ENCODE measurements around the gene PLEK. TPM values are rescaled to one million over a fixed set of nuclear protein-coding genes. Genes with fewer than 3 reads are reported as not detected.

The PLEK gene
- total and polyA plus RNA-seq, 2 of the 13 experiments (the other 11 are each of a cell fraction or from before 2014, with no cell fraction given), result not detected

GRCh38 chr2:68379184-68379708, 14.2 kb downstream of the PLEK start (continued):
- TF ChIP-seq HMGXB3 (CRISPR knock-in tag; IDR thresholded peaks at IDR 0.05; ENCODE audit: borderline replicate concordance) (no peak), ZSCAN5A (CRISPR knock-in tag; IDR thresholded peaks at IDR 0.05; ENCODE audit: borderline replicate concordance) (no peak), HOXA3 (CRISPR knock-in tag; IDR thresholded peaks at IDR 0.05) (no peak), IRF2 (CRISPR knock-in tag; IDR thresholded peaks at IDR 0.05) (no peak), ATF7-NPFF (CRISPR knock-in tag; IDR thresholded peaks at IDR 0.05; ENCODE audit: low read depth) (no peak)

GRCh38 chr2:68383778-68384177, 18.7 kb downstream of the PLEK start:
- no peak overlapping the region for H3K4me3 ChIP-seq (replicated peaks in 1 of 3; ENCODE audit: insufficient read depth in 1 of 3, low read depth in 2 of 3, low read length in 3 of 3)
- ChIA-PET POLR2A (no interaction called here), CTCF (ENCODE audit: low intra/inter-chr PET ratio, low total read pairs) (no interaction called here)
- no peaks in the 10 kb centered on the region for H3K36me3 ChIP-seq (replicated peaks in 1 of 2; ENCODE audit: control insufficient read depth in 1 of 2, insufficient read depth in 2 of 2, low read length in 2 of 2)
- no peak overlapping the region for H3K27ac ChIP-seq (ENCODE audit: extremely low read length, insufficient read depth, low read length)
- WGBS (ENCODE audit: low lambda C conversion rate), result 0% methylated on average over 3 of the region's 3 CpGs
- H3K79me2 ChIP-seq (ENCODE audit: insufficient read depth, low read length), result no peaks in the 10 kb centered on the region
- H3K4me1 ChIP-seq (ENCODE audit: insufficient read depth, low read length), result 0 out of 2 replicates have a peak, but pooled peaks cover 4% of the 10 kb centered on the region
- ATAC-seq (no peak), FAIRE-seq (no peak), DNase-seq (ENCODE audit: low spot score) (no peak)
- in situ Hi-C loops (cut with HindIII; ENCODE audit: extremely low pct_ligation_motif_present, low pct_unique_long_range_greater_than_20kb), result no loop called here
- H3K9me3 ChIP-seq (ENCODE audit: low read length), result no peaks in the 10 kb centered on the region
- H2AFZ ChIP-seq (ENCODE audit: low read length), result no peak overlapping the region
- no peaks in the 10 kb centered on the region for H4K20me1 ChIP-seq (ENCODE audit: insufficient read depth, low read length)
- H3K27me3 ChIP-seq (ENCODE audit: control insufficient read depth in 1 of 2, insufficient read depth in 2 of 2, low read length in 2 of 2), result peaks cover 0 to 4% of the 10 kb centered on the region in 2 experiments; a peak in 2 of 5 replicates
- BruUV-seq (replicated peaks), result no TSS peak
- no peak overlapping the region for H3K4me2 ChIP-seq (ENCODE audit: low read depth, low read length)
- H3K9ac ChIP-seq (ENCODE audit: insufficient read depth, low read depth, low read length), result no peak overlapping the region
- intact Hi-C loops (cut with micrococcal nuclease; ENCODE audit: unreplicated experiment), result no loop called here
- TF ChIP-seq ZNF770 (CRISPR knock-in tag; IDR thresholded peaks at IDR 0.05), result no peak
- TF ChIP-seq CREB1 (IDR thresholded peaks at IDR 0.05), result no peak
- TF ChIP-seq CREB1 (CRISPR knock-in tag; IDR thresholded peaks at IDR 0.05), result no peak
- no peak for TF ChIP-seq TBX2 (CRISPR knock-in tag; IDR thresholded peaks at IDR 0.05; ENCODE audit: borderline replicate concordance)
- TF ChIP-seq SAFB2 (CRISPR knock-in tag; IDR thresholded peaks at IDR 0.05; ENCODE audit: borderline replicate concordance, low read depth), result no peak
- TF ChIP-seq MTERF4 (CRISPR knock-in tag; IDR thresholded peaks at IDR 0.05), result no peak
- no peak for TF ChIP-seq ZNF441 (CRISPR knock-in tag; IDR thresholded peaks at IDR 0.05; ENCODE audit: borderline replicate concordance)
- TF ChIP-seq FOSL2 (CRISPR knock-in tag; IDR thresholded peaks at IDR 0.05), result no peak

All from HepG2 (cell line).